Ectodermal cell (in vitro differentiated cells): ENCODE data around the gene MGAT5.

Source experiments
- H3K27ac ChIP-seq: 2 replicates; pipeline ENCODE4 v1.7.0; 2013; ENCODE audit warnings: mild to moderate bottlenecking, low read depth, low read length; ENCODE audit not compliant: insufficient read depth, poor library complexity, severe bottlenecking
- H3K27me3 ChIP-seq: 2 replicates; pipeline ENCODE4 v1.7.0; 2013; ENCODE audit warnings: mild to moderate bottlenecking, low read length; ENCODE audit not compliant: insufficient read depth, control insufficient read depth, poor library complexity, severe bottlenecking
- H3K36me3 ChIP-seq: one replicate; pipeline ENCODE4 v1.7.0; 2013; ENCODE audit warnings: low read length; ENCODE audit not compliant: control insufficient read depth, insufficient read depth
- H3K4me1 ChIP-seq: one replicate; pipeline ENCODE4 v1.7.0; 2013; ENCODE audit warnings: low read length; ENCODE audit not compliant: control insufficient read depth, insufficient read depth
- H3K4me3 ChIP-seq: 2 replicates; pipeline ENCODE4 v1.7.0; 2013; ENCODE audit warnings: low read depth, low read length, control low read depth; ENCODE audit not compliant: insufficient read depth
- H3K9me3 ChIP-seq: 2 replicates; pipeline ENCODE4 v1.7.0; 2013; ENCODE audit warnings: mild to moderate bottlenecking, low read length, moderate library complexity; ENCODE audit not compliant: control insufficient read depth
- WGBS, 2 experiments: methylation state at CpG; one replicate each; pipeline ENCODE4 v1.1.7; 2013; ENCODE audit warnings: missing lambda C conversion rate in 2 of 2; 5-methylcytosine and 5-hydroxymethylcytosine counted together

The MGAT5 gene

GRCh38 chr2:134408386-134408785 is 154.5 kb downstream of the MGAT5 start:
- Histone ChIP-seq H3K36me3 (peaks cover 3% of the 10 kb centered on the region), H3K4me1 (peaks cover 6% of the 10 kb centered on the region), H3K27ac (no peak overlapping the region), H3K4me3 (no peak overlapping the region), H3K27me3 (no peaks in the 10 kb centered on the region), H3K9me3 (no peaks in the 10 kb centered on the region)
- 90 to 95% methylated on average over 3 of the region's 3 CpGs for WGBS, 2 experiments

- H3K27ac ChIP-seq, result no peak overlapping the region
- no peaks in the 10 kb centered on the region for H3K27me3 ChIP-seq
- no peak overlapping the region for H3K4me3 ChIP-seq
- no peaks in the 10 kb centered on the region for H3K36me3 ChIP-seq
- no peaks in the 10 kb centered on the region for H3K9me3 ChIP-seq
- 91 to 100% methylated on average over 1 to 3 of the region's 3 CpGs for WGBS, 2 experiments
- peaks cover 6% of the 10 kb centered on the region for H3K4me1 ChIP-seq
Measured at GRCh38 chr2:134408791-134409190, 154.9 kb downstream of the MGAT5 start.

GRCh38 chr2:134410006-134410405 is 156.1 kb downstream of the MGAT5 start:
- Histone ChIP-seq H3K27ac (no peak overlapping the region), H3K36me3 (no peaks in the 10 kb centered on the region), H3K27me3 (no peaks in the 10 kb centered on the region), H3K4me1 (peaks cover 6% of the 10 kb centered on the region), H3K4me3 (no peak overlapping the region), H3K9me3 (no peaks in the 10 kb centered on the region)
- WGBS, 2 experiments, result 96 to 97% methylated on average over 2 of the region's 2 CpGs

- no peak overlapping the region for H3K4me3 ChIP-seq
- WGBS, 2 experiments, result 89 to 97% methylated on average over 4 to 5 of the region's 5 CpGs
Measured at GRCh38 chr2:134410831-134411231, 157.0 kb downstream of the MGAT5 start.

GRCh38 chr2:134411279-134411827 is 157.5 kb downstream of the MGAT5 start:
- no peaks in the 10 kb centered on the region for H3K9me3 ChIP-seq
- WGBS, 2 experiments, result 63 to 69% methylated on average over 6 of the region's 6 CpGs
- peaks cover 6% of the 10 kb centered on the region for H3K4me1 ChIP-seq
- no peak overlapping the region for H3K27ac ChIP-seq
- no peak overlapping the region for H3K4me3 ChIP-seq
- H3K36me3 ChIP-seq, result no peaks in the 10 kb centered on the region
- H3K27me3 ChIP-seq, result no peaks in the 10 kb centered on the region

More at GRCh38 chr2:134410831-134411231, 157.0 kb downstream of the MGAT5 start:
- Histone ChIP-seq H3K27me3 (no peaks in the 10 kb centered on the region), H3K27ac (no peak overlapping the region), H3K4me1 (peaks cover 6% of the 10 kb centered on the region), H3K9me3 (no peaks in the 10 kb centered on the region), H3K36me3 (no peaks in the 10 kb centered on the region)

GRCh38 chr2:134411828-134412638 is 158.2 kb downstream of the MGAT5 start:
- H3K27me3 ChIP-seq, result no peaks in the 10 kb centered on the region
- H3K27ac ChIP-seq, result no peak overlapping the region
- H3K4me1 ChIP-seq, result peaks cover 6% of the 10 kb centered on the region
- WGBS, 2 experiments, result 53 to 57% methylated on average over 7 of the region's 8 CpGs
- H3K4me3 ChIP-seq, result no peak overlapping the region
- no peaks in the 10 kb centered on the region for H3K9me3 ChIP-seq
- H3K36me3 ChIP-seq, result no peaks in the 10 kb centered on the region

- WGBS, 2 experiments, result 93 to 94% methylated on average over 8 of the region's 8 CpGs
- H3K27ac ChIP-seq, result no peak overlapping the region
- H3K36me3 ChIP-seq, result no peaks in the 10 kb centered on the region
- H3K9me3 ChIP-seq, result no peaks in the 10 kb centered on the region
- peaks cover 6% of the 10 kb centered on the region for H3K4me1 ChIP-seq
- H3K4me3 ChIP-seq, result no peak overlapping the region
- H3K27me3 ChIP-seq, result no peaks in the 10 kb centered on the region
Measured at GRCh38 chr2:134412639-134412999, 158.7 kb downstream of the MGAT5 start.

- H3K27me3 ChIP-seq, result no peaks in the 10 kb centered on the region
- H3K27ac ChIP-seq, result no peak overlapping the region
- H3K4me1 ChIP-seq, result peaks cover 6% of the 10 kb centered on the region
- H3K4me3 ChIP-seq, result no peak overlapping the region
- WGBS, 2 experiments, result 89 to 91% methylated on average over 1 of the region's 1 CpG
- H3K36me3 ChIP-seq, result no peaks in the 10 kb centered on the region
- H3K9me3 ChIP-seq, result no peaks in the 10 kb centered on the region
Measured at GRCh38 chr2:134413430-134413829, 159.6 kb downstream of the MGAT5 start.

- H3K27me3 ChIP-seq, result no peaks in the 10 kb centered on the region
Measured at GRCh38 chr2:134413912-134414311, 160.0 kb downstream of the MGAT5 start.

GRCh38 chr2:134416018-134416417 is 162.1 kb downstream of the MGAT5 start:
- H3K9me3 ChIP-seq, result no peaks in the 10 kb centered on the region
- 97 to 100% methylated on average over 2 of the region's 2 CpGs for WGBS, 2 experiments
- H3K27me3 ChIP-seq, result no peaks in the 10 kb centered on the region

More at GRCh38 chr2:134413912-134414311, 160.0 kb downstream of the MGAT5 start:
- WGBS, 2 experiments, result 96% methylated on average over 2 of the region's 2 CpGs
- peaks cover 6% of the 10 kb centered on the region for H3K4me1 ChIP-seq
- H3K9me3 ChIP-seq, result no peaks in the 10 kb centered on the region
- no peak overlapping the region for H3K27ac ChIP-seq
- no peak overlapping the region for H3K4me3 ChIP-seq
- H3K36me3 ChIP-seq, result no peaks in the 10 kb centered on the region

More at GRCh38 chr2:134416018-134416417, 162.1 kb downstream of the MGAT5 start:
- no peak overlapping the region for H3K27ac ChIP-seq
- no peak overlapping the region for H3K4me3 ChIP-seq
- peaks cover 6% of the 10 kb centered on the region for H3K4me1 ChIP-seq
- H3K36me3 ChIP-seq, result no peaks in the 10 kb centered on the region
